HG03159 (cell line): ENCODE measurements around the gene MOCS2.

Source experiments
- ATAC-seq: cut with Tn5 transposase; IDR thresholded peaks from one replicate; pipeline ENCODE4 v1.9.1; 2021; ENCODE audit warnings: mild to moderate bottlenecking, moderate library complexity; ENCODE audit not compliant: unreplicated experiment

The MOCS2 gene

DNA sequence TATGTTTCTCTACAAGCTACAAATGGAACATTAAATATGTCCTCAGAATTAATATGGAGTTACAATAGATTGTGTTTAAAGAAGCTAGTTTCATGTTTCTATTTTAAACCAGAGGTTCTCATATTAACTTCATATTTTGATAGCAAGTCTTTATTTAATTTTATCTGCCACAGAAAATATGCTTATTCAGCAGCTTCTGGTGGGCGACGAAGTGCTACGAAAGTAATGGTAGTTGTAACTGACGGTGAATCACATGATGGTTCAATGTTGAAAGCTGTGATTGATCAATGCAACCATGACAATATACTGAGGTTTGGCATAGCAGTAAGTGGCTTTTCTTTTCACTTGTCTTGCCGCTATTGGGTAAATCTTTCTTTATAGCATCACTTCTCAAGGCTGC is 54.2 kb downstream of the MOCS2 start:
- no peak for ATAC-seq

DNA sequence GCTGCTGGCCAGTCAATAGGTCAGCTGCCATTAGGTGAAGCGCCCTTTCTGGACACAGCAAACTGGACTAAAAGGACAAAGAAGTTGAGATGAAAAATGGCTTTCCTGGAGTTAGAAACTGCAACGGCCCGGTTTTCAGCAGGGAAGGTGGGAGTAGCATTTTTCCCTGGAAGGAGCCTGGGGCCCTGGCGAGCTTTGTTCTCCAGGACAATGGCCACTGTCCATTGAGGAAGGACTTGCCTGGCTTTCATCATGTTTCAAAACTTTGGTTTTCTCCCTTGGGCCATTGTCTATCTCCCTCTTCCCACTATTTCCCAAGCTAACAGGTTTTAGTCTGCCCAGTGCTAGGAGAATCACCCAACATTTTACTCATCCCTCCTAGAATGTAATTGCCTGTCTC is 56.2 kb downstream of the MOCS2 start:
- no peak for ATAC-seq

DNA sequence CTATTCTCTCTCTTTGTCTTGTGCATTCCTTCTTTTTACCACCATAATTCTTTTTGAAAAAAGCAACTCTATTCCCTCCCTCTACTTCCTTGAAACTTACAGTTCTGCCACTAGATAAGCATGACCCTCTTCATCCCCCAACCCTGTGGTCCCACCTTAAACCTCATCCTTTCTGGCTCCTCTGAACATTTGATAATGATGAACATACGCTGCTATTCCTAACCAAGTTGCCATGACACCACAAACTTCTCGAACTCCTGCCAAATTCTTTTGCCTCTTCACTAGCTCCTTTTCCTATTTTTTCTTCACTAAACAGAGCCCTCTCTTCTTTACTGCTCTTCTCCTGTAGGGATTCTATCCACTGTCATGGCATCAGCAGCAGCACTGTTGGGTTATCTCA is 57.1 kb downstream of the MOCS2 start:
- ATAC-seq: no peak

DNA sequence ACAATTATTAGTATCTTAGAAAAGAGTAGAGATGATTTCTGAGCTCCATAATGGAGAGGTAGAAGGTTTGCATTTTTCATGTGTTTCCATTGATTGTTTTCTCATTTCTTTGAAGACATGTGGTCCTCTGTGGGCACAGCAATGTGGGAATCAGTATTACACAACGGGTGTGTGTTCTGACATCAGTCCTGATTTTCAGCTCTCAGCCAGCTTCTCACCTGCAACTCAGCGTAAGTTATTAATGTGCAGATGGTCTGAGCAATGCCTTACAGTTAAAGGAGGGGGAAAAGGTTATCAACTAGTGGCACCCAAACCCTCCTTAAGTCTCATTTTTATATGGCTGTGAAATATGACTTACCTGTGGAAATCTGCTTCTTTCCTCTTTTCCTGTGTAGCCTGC is 61.3 kb downstream of the MOCS2 start:
- ATAC-seq: no peak
